Measurements from ENCODE around the gene SLC40A1.

Gene SLC40A1

DNA sequence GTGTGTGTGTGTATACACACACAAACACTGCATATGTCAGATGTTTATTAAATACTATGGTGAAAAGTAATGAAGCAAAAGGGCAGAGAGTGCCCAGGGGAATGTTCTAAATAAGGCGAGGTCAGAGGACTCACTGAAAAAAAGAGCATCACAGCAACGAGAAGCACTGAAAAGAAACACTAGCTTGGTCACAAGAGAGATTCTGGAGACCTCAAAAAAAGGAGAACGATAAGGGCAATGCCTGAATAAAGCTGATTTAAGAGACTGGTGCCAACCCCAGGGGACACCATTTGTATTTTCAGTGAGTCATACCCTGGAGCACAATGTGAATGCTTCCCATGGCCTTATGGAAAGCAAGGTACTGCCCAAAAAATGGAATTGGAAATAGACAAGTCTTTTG, 14.5 kb downstream of the SLC40A1 start:
- DNase-seq = peak; percentile 76

DNA sequence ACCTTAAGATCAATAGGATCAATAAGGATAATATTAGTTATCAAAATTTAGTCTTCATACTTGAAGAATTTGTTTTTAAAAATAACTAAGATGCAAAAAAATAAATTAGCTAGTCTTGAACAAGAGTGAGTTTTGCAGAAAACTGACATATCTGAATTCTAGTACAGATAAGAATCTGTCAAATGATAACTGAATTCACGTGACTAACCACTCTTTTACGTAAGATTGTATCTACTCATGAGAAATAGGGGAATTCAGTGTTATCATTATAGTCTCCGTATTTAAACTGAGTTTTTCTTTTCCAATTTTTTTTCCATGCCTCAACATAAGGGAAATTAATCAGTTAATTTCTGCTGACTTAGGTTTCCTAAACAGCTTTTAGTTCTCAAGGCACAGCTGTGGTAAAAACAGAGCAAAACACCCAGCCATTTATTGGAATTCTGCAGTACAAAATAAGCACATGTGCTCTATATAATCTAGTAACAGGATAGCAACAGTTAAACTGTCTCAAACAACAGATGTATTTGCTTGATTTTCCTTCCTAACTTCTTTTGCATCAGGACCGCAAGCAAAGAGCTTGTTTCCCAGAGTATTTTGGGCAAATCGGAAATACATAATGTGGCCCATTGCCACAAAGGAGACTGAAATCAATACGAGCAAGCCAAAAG, 19.1 kb downstream of the SLC40A1 start:
- DNase-seq = no peak

DNA sequence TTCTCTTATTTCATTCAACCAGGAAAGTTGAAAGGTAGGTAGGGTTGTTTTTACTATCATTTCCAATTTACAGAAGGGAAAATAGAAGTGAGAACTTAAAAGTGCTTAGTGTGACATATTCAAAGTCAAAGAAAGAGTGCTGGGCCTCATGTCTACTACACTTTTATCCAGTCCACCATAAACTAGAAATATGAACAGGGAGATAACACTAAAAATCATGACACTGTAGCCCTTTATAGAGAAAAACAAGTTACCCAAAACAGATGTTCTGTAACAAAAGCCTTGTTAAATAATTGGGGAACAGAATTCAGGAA, 20.4 kb downstream of the SLC40A1 start:
- no peak for DNase-seq

DNA sequence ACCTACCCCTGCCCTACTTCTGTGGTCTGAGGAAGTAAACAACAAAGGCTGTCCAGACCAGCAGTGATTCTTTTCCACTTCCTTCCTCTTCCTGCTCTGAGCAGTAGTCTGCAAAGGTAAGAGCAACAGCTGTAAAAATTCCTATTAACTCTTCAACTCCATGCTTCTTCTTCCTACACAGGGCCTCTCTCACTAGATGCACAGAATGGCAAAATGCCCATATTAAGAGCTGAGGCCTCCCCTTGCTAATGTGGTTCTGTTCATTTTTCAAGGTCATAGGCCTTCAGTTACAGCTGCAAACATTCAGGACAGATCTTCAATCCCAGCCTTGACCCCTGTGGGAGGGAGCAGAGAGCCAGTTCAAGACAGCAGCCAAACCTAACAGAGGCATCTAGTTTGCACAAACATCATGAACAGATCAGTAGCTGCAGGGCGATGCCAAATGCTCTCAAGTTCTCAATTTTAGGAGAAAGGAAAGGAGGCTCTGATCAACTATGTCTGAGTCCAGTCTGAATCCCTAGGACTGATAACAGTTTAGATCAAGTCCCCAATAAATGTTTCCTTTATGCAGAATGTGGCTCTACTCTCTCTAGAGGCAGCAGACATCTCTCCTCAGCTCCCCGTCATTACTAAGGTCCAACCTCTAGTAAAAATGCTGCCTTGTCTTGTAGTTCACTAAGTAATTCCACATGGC, 20.9 kb downstream of the SLC40A1 start:
- no peak for DNase-seq

DNA sequence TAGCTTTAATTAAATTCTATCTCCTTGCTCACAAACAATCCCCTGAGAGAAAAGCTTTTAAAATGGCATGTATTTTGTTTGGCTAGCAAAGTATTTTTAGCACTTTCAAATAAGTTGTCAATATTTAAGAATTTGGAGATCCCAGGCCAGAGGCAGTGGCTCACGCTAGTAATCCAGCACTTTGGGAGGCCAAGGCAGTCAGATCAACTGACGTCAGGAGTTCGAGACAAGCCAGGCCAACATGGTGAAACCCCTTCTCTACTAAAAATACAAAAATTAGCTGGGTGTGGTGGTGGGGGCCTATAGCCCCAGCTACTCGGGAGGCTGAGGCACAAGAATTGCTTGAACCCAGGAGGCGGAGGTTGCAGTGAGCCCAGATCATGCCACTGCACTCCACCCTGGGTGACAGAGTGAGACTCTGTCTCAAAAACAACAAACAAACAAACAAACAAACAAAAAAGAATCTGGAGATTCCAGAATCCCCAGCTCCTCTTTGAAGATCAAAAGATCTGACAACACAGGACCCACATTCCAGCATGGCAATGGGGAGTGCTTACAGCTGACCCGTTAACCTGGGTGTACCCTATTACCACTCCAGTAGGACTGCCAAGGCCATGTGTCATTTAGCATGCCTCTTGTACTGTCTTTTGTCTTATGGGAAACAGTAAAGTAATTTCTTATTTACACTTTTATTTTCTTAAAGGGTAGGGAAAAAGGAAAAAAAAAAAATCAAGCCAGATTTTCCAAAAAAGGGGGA, 21.9 kb downstream of the SLC40A1 start:
- DNase-seq = no peak

GRCh38 chr2:189557373-189557772, 23.2 kb downstream of the SLC40A1 start:
- DNase-seq = no peak

GRCh38 chr2:189556526-189556925, 24.1 kb downstream of the SLC40A1 start:
- no peak for DNase-seq

DNA sequence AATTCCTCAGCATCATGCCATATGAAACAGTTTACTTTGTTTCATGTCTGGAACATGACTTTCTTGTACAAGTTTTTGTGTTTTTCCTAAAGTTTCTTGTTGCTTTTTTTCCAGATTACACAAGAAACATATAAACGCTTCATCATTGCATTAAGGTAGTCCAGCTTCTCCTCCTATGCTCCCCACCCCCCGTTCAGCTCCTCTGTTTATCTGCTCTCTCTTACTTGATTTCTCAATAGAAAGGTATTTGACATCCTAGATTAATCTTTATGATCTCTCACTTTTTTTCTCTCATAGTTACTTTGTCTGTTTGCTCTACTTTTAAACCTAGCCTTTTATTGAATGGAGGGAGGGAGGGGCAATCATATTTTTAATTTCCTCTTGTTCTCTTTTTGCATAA, 25.4 kb downstream of the SLC40A1 start:
- DNase-seq = peak; percentile 6

DNA sequence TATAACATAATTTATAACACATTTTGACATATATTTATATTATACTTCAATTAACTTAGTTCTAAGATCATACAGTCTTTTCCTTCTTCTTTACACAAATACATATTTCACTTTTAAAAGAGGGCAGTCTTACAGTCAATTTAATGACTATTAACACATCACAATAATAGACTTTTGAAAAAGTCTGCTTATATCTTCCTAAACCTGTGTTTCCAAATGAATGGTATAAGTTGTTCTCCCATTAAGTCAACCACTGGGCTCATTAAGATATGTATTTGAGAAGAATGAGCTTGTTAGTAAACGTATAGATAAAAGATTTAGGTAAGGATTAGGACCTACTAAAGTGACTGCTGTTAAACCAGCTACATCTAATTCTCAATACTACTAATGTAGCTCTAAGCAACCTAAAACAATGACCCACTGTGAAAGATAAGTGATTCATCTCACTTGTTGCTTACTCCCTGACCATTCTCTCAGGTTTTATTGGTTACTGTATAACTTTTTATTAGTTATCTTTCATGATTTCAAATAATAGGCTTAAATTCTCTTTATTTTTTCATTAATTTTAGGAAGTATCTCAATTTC, 27.0 kb downstream of the SLC40A1 start:
- DNase-seq = no peak

DNA sequence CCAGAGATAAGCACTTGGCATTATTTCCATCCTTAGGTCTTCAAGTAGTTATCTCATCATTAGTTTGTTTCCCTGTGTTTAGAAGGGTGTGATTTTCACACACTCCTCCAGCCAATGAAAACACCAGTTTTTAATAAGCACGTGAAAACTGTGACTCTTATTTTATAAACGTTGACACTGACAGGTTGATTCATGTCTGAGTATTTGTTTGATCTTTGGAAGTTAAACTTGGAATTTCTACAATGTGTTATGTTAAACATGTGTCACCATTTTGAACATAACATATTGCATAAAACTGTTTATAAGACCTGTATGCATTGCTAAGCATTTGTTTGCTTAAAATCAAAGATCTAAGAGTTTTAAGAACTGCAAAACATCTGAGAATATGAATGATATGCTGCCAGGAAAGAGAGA, 27.6 kb downstream of the SLC40A1 start:
- no peak for DNase-seq

DNA sequence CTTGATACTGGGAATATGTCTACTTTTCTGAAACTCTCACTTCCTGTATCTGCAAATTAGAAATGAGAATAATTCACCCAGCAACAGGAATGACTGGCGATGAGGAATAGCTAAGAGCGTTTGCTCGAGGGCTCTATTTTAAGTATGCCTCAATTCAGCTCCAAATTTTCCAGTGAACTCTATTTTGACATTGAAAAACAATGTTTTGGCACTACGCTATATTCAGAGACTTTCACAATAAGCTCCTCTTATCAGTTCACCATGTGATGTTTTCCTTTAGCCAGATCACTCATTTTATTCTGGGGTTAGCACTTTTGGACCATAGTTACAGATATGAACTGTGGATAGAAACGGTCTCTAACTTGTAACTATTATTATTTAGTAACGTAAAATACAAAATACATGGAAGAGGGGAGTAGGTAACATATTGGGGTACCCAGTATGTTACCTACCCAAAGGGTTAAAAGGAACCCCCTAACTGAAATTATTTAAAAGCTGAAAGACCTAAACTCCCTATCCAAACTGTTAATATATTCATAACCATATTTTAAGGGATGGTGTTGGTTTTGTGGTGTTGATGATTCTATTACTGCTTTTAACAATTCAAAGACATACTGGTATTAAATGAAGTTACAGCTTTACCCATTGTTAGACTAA, 28.1 kb downstream of the SLC40A1 start:
- no peak for DNase-seq

DNA sequence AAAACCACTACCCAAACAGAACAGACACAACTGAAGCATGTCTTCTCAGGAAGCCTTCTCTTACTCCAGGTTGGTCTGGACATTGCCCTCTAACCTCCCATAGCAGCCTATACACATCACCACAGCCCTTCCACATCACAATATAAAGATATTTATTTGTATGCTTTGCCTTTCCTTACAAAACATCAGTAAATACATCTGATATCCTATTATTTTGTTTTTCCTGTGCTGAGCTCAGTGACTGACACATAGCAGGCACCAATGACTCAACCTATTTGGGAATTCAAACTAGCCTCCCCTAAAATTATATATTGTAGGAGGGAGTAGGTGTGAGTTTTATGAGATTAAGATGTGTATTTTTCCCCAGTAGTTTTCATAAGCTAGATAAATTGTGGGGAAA, 28.8 kb downstream of the SLC40A1 start:
- no peak for DNase-seq

- peak; percentile 15 for DNase-seq
Measured at GRCh38 chr2:189549449-189549832, 31.1 kb downstream of the SLC40A1 start.

GRCh38 chr2:189548666-189549448, 31.7 kb downstream of the SLC40A1 start:
- DNase-seq = peak; percentile 10

GRCh38 chr2:189545418-189545817, 35.2 kb downstream of the SLC40A1 start:
- DNase-seq = no peak

DNA sequence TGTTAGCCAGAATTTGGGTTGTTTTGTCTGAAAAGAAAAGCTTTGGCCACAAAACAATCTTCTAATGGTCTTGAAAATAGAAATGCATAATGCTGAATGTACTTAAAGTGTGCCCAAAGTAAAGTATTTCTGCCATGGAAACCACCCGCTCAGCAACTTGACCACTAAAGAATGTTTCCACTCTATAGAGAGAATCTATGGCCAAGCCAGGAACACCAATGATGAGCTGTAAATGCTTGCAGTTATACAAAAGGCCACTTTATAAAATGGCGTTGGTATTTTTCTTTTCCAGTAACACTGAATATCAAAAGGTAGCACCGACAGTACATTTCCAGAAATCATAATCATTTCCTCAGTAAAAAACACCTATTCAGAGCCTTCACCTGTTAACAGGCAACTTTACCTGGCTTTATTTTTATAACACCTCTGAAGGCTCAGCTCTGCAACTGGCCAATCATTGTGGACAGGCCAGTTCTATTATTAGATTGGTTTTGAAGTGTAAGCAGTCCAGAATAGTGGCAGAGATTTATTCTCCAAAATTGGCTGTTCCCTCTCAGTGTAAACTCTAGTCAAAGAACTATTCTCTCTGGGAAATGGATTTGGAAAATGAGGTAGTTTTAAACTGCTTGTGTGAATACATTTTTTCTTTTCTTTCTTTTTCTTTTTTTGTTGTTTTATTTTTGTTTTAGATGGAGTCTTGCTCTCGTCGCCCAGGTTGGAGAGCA, 36.1 kb downstream of the SLC40A1 start:
- DNase-seq = no peak

DNA sequence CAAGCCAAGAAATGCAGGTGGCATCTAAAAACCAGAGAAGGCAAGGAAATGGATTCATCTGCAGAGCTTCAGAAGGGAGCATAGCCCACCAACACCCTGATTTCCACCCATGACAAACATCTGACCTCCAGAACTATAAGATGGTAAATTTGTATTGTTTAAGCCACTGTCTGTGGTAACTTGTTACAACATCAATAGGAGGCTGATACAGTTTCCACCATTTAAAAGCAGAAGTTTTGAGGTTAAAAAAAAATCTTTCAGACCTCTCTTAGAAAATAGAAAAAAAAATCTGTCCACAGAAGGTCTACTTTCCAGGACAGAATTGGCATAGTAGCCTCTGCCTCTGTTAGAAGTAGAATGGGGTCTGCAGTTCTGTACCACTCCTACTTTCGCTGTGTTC, 37.2 kb downstream of the SLC40A1 start:
- DNase-seq = no peak

DNA sequence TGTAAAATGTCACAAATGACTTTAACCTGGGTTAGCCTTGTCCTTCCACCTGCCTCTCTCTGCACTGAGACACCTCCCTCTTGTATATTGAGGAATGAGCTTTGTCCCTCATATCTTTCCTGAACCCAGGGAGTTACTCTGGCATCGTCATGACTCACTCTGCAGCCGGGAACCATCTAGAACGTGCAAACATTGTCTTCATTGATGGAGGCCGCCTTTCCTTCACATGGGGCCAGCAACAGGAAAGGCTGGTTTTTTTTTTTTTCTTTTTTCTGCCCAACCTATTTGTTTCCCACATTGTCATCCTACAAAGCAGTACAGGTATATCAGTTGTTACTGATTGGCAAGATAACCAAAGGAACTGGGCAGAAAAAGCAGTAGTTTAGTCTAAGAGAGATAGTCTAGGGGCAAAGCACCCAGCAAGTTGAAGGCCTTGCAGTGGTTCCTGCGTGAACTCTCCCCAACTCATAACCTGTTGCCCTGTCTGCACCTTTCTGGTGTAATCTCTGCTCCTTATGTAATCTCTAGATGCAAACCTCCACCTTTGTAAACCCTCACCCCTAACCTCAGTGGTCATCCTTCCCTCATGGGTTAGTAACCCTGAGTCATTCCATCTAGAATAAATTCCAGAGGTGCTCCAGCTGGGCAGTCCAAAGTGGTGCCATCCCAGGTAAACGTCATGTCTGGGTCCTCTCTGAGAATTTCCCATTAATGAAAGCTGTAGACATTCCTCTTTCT, 38.3 kb downstream of the SLC40A1 start:
- DNase-seq = peak; percentile 7

DNA sequence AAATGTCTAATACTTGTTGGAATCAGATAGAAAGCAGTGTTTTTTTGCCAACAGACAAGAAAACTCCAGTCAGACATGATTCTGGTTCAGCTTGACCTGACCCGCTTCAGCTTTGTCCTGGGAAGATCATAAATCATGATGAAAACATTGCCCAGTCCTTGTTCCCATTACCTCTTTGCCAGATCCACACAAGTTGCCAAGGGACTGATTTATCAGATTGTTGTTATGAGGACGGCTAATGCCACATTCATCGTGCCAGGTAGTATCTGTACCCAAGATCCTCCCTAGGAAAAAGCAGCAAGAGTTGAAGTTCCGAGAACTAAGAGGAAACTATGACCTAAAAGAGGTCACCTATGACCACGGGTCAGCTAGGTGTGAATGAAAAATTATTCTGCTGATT, 39.0 kb downstream of the SLC40A1 start:
- no peak for DNase-seq

GRCh38 chr2:189540551-189540950, 40.0 kb downstream of the SLC40A1 start:
- no peak for DNase-seq

- no peak for DNase-seq
Measured at GRCh38 chr2:189538402-189538801, 42.2 kb downstream of the SLC40A1 start.

Measured in fibroblast of skin of back (primary cell).